ENCODE data around the gene RIT2. TPM values are rescaled to one million over a fixed set of nuclear protein-coding genes. Genes with fewer than 3 reads are reported as not detected.

Gene RIT2
- total RNA-seq, 1 donor = not detected

DNA sequence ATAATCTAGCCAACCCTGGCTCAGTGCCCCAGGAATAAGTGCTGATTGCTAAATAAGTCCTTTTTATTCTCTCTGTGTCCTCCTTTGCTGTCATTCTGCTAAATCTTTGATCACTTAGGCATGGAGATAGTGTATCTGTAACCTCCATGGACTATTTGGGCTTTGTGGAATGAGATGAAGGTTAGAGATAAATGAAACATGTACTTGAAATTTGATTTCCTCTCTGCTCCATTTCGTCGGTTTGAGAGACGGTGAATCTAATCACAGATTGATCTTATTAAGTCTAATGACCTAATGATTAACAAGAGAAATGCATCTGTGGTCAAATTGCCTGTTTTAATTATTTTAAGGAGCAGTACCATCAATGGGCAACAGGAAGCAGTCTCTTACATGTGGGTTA, 159.2 kb downstream of the RIT2 start:
- no peak overlapping the region for H3K4me3 ChIP-seq (ENCODE audit: low read depth, low read length)
- DNase-seq (ENCODE audit: low read depth) = no peak
- TF ChIP-seq, protein P1, sequence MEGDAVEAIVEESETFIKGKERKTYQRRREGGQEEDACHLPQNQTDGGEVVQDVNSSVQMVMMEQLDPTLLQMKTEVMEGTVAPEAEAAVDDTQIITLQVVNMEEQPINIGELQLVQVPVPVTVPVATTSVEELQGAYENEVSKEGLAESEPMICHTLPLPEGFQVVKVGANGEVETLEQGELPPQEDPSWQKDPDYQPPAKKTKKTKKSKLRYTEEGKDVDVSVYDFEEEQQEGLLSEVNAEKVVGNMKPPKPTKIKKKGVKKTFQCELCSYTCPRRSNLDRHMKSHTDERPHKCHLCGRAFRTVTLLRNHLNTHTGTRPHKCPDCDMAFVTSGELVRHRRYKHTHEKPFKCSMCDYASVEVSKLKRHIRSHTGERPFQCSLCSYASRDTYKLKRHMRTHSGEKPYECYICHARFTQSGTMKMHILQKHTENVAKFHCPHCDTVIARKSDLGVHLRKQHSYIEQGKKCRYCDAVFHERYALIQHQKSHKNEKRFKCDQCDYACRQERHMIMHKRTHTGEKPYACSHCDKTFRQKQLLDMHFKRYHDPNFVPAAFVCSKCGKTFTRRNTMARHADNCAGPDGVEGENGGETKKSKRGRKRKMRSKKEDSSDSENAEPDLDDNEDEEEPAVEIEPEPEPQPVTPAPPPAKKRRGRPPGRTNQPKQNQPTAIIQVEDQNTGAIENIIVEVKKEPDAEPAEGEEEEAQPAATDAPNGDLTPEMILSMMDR (IDR thresholded peaks at IDR 0.05; ENCODE audit: insufficient read depth, low read length) = no peak

DNA sequence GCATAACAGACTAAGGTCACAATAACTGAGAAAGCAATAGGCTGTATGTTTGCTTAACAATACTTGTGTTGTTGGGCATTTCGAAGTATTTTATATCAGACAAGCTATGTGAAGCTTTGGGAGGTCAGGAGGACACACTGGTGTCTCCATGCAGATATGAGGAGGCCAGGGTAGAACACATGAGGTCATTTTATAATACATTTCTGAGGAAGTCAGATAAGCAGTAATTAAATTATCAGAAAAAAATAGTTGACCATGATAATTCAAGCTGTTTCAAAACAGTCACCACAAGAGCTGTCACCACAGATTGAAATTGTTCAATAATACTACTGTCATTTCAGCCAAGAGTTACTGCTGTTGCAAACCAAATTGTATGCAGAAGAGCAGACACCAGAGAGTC, 160.6 kb downstream of the RIT2 start:
- DNase-seq (ENCODE audit: low read depth) = no peak
- no peak overlapping the region for H3K4me3 ChIP-seq (ENCODE audit: low read depth, low read length)
- TF ChIP-seq, protein P1 (IDR thresholded peaks at IDR 0.05; ENCODE audit: insufficient read depth, low read length) = no peak

DNA sequence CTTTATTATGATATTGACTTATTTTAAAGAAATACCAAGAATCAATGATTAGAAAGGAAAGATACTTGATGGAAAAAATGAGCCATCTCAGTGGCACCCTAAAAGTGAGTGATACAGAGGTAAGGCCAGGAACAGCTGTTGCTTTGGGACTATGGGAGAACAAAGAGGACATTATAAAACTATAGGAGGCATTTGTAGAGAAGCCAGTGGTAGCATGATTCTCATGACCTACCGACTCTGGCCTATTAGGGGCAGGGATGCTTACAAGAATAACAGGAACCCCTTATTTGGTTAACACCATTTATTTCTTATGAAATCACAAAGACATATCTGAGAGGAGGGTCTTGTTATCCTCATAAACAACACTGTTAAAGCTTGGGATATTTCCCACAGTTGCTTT, 162.2 kb downstream of the RIT2 start:
- no peak overlapping the region for H3K4me3 ChIP-seq (ENCODE audit: low read depth, low read length)
- TF ChIP-seq, protein P1 (IDR thresholded peaks at IDR 0.05; ENCODE audit: insufficient read depth, low read length) = no peak
- no peak for DNase-seq (ENCODE audit: low read depth)

DNA sequence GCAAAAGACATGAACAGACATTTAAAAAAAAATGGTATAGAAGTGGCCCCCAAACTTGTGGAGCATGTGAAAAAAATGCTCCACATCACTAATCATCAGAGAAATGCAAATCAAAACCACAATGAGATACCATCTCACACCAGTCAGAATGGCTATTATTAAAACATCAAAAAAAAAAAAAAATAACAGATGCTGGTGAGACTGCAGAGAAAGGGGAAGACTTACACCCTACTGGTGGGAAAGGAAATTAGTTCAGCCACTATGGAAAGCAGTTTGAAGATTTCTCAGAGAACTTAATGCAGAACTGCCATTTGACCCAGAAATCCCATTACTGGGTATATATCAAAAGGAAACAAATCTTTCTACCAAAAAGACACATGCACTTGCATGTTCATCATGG, 164.8 kb downstream of the RIT2 start:
- H3K4me3 ChIP-seq (ENCODE audit: low read depth, low read length) = no peak overlapping the region
- TF ChIP-seq, protein P1 (IDR thresholded peaks at IDR 0.05; ENCODE audit: insufficient read depth, low read length) = no peak
- no peak for DNase-seq (ENCODE audit: low read depth)

DNA sequence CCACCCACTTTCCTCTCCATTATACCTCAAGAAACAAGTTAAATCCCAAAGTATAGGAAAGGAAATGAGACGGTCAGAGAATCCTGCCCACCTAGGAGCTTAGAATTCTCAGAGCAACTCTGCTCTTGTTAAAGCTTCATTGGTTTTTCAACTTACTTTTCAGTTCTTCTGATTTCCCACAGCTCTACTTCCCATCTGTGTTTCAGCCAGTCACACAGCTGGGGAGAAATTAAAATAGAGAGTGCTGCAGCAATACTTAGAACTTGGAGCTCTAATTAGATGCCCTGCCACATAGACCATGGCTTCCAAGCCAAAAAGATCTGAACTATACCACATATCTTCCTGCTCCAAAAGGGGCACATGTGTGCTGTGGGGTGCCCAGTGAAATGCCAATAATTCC, 166.7 kb downstream of the RIT2 start:
- TF ChIP-seq, protein P1 (IDR thresholded peaks at IDR 0.05; ENCODE audit: insufficient read depth, low read length) = no peak
- no peak for DNase-seq (ENCODE audit: low read depth)
- H3K4me3 ChIP-seq (ENCODE audit: low read depth, low read length) = no peak overlapping the region

DNA sequence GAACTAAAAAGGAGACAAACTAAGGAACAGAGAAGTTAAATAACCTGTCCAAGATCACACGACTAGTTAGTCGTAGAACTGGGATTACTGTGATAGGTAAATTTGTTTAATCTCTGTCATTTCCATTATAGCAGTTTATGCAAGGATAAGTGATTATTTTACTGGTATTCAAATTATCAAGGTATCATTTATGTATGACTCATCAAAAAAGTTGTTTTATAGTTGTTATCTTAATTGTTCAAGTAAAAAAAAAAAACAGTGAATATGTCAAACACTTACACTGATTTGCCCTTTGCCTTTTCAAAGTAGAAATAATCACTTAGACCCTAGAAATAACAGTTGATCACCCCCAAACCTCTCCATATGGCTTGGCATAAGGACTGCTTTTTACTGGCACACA, 173.6 kb downstream of the RIT2 start:
- no peak overlapping the region for H3K4me3 ChIP-seq (ENCODE audit: low read depth, low read length)
- no peak for DNase-seq (ENCODE audit: low read depth)
- TF ChIP-seq, protein P1 (IDR thresholded peaks at IDR 0.05; ENCODE audit: insufficient read depth, low read length) = no peak

DNA sequence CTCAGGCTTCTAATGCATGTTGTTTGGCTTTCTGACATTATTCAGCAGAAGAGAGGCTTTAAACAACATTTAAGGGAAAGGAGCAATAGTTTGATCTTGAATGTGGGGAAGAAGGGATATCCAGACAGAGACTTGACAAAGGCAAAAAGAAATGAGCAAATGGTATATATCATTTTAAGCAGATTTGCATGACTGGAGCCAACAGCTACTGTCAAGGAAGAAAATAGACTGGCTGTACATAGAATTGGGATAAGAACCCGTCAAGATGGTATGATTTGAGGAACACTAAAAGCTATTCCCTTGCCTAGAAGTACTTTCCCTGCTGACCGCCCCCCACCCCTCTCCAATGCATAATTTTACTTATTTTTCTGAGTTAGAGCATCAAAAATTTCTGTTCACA, 174.5 kb downstream of the RIT2 start:
- H3K4me3 ChIP-seq (ENCODE audit: low read depth, low read length) = no peak overlapping the region
- TF ChIP-seq, protein P1 (IDR thresholded peaks at IDR 0.05; ENCODE audit: insufficient read depth, low read length) = no peak
- no peak for DNase-seq (ENCODE audit: low read depth)
